Lower lobe of right lung (tissue), 2 donors: Measurements from ENCODE around the gene CLEC9A. TPM values are rescaled to one million over a fixed set of nuclear protein-coding genes. Genes with fewer than 3 reads are reported as not detected.
"Not testable (repeated sequence)": the region's sequence is repeated elsewhere in the genome, so short reads cannot be mapped to it uniquely, and the experiment has no call there.

Source experiments
- ATAC-seq, 2 donors: fragments of 200-7000 bp; cut with Tn5 transposase; one replicate each; pipeline ENCODE4 v1.9.1; 2020 to 2022; ENCODE audit warnings: mild to moderate bottlenecking in 2 of 2, moderate library complexity in 2 of 2
- DNase-seq: peaks from one replicate; pipeline ENCODE4 v3.0.0-alpha.2; 2020
- H3K27ac ChIP-seq: fragments of 200-600 bp; one replicate; pipeline ENCODE4 v1.8.0; 2022
- H3K27me3 ChIP-seq: fragments of 200-600 bp; one replicate; pipeline ENCODE4 v1.8.0; 2022; ENCODE audit warnings: low read depth
- H3K36me3 ChIP-seq: fragments of 200-600 bp; one replicate; pipeline ENCODE4 v1.8.0; 2022; ENCODE audit warnings: mild to moderate bottlenecking
- H3K4me1 ChIP-seq: fragments of 200-600 bp; one replicate; pipeline ENCODE4 v1.8.0; 2022
- H3K4me3 ChIP-seq: fragments of 200-600 bp; one replicate; pipeline ENCODE4 v1.8.0; 2022; ENCODE audit warnings: mild to moderate bottlenecking
- H3K9me3 ChIP-seq: fragments of 200-600 bp; one replicate; pipeline ENCODE4 v1.8.0; 2022
- CTCF ChIP-seq: fragments of 200-600 bp; IDR thresholded peaks from one replicate; pipeline ENCODE4 v1.8.0; 2022; ENCODE audit warnings: antibody characterized with exemption, mild to moderate bottlenecking
- intact Hi-C: fragments of 100-400 bp; cut with DNase I; formaldehyde crosslinking; loops from one replicate; pipeline ENCODE4 v1.11.0; 2022
- total RNA-seq: library from RNA; stranded (reverse); fragmentation: NEBNext Ultra II Directional; extraction: Animal tissue kit (Norgen Biotek cat#: 25700); gene quantifications from one replicate; pipeline ENCODE4 v1.2.1, GENCODE V29; 2021
- donor health status: DM: no; HTN: yes; CAD: no; lungs with severe emphysema.

CLEC9A gene
- total RNA-seq, 1 donor from 2014 or later, result 0.30 TPM

GRCh38 chr12:10025236-10025635 is 5.2 kb upstream of the CLEC9A start:
- Histone ChIP-seq H3K9me3 (no peaks in the 10 kb centered on the region), H3K36me3 (no peaks in the 10 kb centered on the region), H3K4me3 (no peak overlapping the region), H3K4me1 (no peaks in the 10 kb centered on the region), H3K27ac (no peak overlapping the region), H3K27me3 (no peaks in the 10 kb centered on the region)
- DNase-seq (no peak), ATAC-seq (peak in 1 of 2 donors; percentile 51)
- no peak for TF ChIP-seq CTCF
- intact Hi-C loops, result no loop called here

DNA sequence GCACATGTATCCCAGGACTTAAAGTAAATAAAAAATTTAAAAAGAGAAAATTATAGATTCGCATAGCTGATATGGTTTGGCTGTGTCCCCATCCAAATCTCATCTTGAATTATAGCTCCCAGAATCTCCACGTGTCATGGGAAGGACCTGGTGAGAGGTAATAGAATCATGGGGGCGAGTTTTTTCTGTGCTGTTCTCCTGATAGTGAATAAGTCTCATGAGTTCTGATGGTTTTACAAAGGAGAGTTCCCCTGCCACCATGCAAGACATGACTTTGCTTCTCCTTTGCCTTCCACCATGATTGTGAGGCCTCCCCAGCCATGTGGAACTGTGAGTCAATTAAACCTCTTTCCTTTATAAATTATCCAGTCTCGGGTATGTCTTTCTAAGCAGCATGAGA is 3.8 kb upstream of the CLEC9A start:
- intact Hi-C loops, DNase-seq, H3K27me3 ChIP-seq, H3K9me3 ChIP-seq, H3K36me3 ChIP-seq, H3K4me1 ChIP-seq, ATAC-seq, H3K27ac ChIP-seq, H3K4me3 ChIP-seq: not testable (repeated sequence)

GRCh38 chr12:10027311-10027710 is 3.2 kb upstream of the CLEC9A start:
- ATAC-seq, result peak in 1 of 2 donors; percentile 31
- no peak for DNase-seq
- Histone ChIP-seq H3K27ac (no peak overlapping the region), H3K9me3 (no peaks in the 10 kb centered on the region), H3K4me1 (no peaks in the 10 kb centered on the region), H3K27me3 (no peaks in the 10 kb centered on the region), H3K4me3 (no peak overlapping the region), H3K36me3 (no peaks in the 10 kb centered on the region)
- intact Hi-C loops, result no loop called here
- TF ChIP-seq CTCF, result no peak

GRCh38 chr12:10027721-10028120 is 2.8 kb upstream of the CLEC9A start:
- Histone ChIP-seq H3K27ac (peak overlapping the region; percentile 47), H3K27me3 (no peaks in the 10 kb centered on the region), H3K4me3 (no peak overlapping the region), H3K9me3 (no peaks in the 10 kb centered on the region), H3K36me3 (no peaks in the 10 kb centered on the region), H3K4me1 (no peaks in the 10 kb centered on the region)
- peak; percentile 75 to 89 for ATAC-seq
- intact Hi-C loops, result no loop called here
- no peak for DNase-seq
- no peak for TF ChIP-seq CTCF

GRCh38 chr12:10031321-10031720 is 839 bp downstream of the CLEC9A start:
- TF ChIP-seq CTCF, result no peak
- Histone ChIP-seq H3K36me3 (no peaks in the 10 kb centered on the region), H3K4me3 (no peak overlapping the region), H3K9me3 (no peaks in the 10 kb centered on the region), H3K27me3 (no peaks in the 10 kb centered on the region), H3K4me1 (no peaks in the 10 kb centered on the region), H3K27ac (no peak overlapping the region)
- intact Hi-C loops, result no loop called here
- DNase-seq (no peak), ATAC-seq (no peak)

GRCh38 chr12:10031771-10032175 is 1.3 kb downstream of the CLEC9A start:
- Histone ChIP-seq H3K27me3 (no peaks in the 10 kb centered on the region), H3K36me3 (no peaks in the 10 kb centered on the region), H3K9me3 (no peaks in the 10 kb centered on the region), H3K4me3 (no peak overlapping the region), H3K27ac (no peak overlapping the region), H3K4me1 (no peaks in the 10 kb centered on the region)
- intact Hi-C loops, result no loop called here
- DNase-seq, result no peak
- no peak for TF ChIP-seq CTCF
- ATAC-seq, result no peak
